ENCODE measurements around the gene CAMK1G. TPM values are rescaled to one million over a fixed set of nuclear protein-coding genes. Genes with fewer than 3 reads are reported as not detected.
A peak's percentile ranks its signal among the peaks of the same experiment; 100 is the strongest.

Gene CAMK1G
- polyA plus RNA-seq, 1 of the 3 experiments (the other 2 are of a cell fraction) = 15.1 TPM

DNA sequence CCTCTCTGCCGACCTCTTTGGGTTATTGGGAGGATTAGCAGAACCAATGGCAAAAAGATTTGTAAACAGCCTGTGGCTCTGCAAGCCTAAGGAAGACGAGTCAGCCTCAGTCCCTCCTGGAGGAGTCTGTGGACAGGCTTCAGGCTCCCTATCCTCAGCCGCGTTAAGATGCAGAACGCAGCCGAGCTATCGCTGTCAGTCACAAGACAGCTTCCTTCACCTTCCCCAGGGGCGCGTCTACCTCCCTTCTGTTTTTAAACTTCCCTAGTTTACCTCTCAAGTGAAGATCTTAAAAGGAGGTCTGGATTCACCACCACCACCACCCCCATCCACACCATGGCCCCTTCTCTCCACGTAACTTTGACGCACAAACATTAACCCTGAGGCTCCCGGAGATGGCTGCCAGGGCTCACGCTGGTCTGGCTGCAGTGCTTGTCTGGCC is 738 bp downstream of the CAMK1G start:
- H3F3A ChIP-seq (replicated peaks; ENCODE audit: insufficient read depth) = peaks cover 24% of the 10 kb centered on the region
- no peaks in the 10 kb centered on the region for H3K36me3 ChIP-seq (replicated peaks in 1 of 2; ENCODE audit: control insufficient read depth in 1 of 2, insufficient read depth in 2 of 2, low read length in 1 of 2)
- CTCF ChIA-PET = interaction anchor here (0.6 to 14.3 kb wide), 11 partner anchors 12 to 336 kb away, joined by 3 to 139 read pairs (median 4); no protein-coding TSS in a partner anchor
- peak overlapping the region; percentile 87 for H3K4me2 ChIP-seq
- no peak overlapping the region for H2AFZ ChIP-seq (ENCODE audit: low read depth)
- no peak for TF ChIP-seq EP300 (IDR thresholded peaks at IDR 0.05; ENCODE audit: borderline replicate concordance in 1 of 2, low read depth in 1 of 2, low read length in 1 of 2)
- no peak for TF ChIP-seq EZH2phosphoT487 (IDR thresholded peaks at IDR 0.05; ENCODE audit: borderline replicate concordance, low read depth)
- no peak for TF ChIP-seq SIN3A (IDR thresholded peaks at IDR 0.05; ENCODE audit: borderline replicate concordance, low read depth, low read length)
- TF ChIP-seq, protein P1, sequence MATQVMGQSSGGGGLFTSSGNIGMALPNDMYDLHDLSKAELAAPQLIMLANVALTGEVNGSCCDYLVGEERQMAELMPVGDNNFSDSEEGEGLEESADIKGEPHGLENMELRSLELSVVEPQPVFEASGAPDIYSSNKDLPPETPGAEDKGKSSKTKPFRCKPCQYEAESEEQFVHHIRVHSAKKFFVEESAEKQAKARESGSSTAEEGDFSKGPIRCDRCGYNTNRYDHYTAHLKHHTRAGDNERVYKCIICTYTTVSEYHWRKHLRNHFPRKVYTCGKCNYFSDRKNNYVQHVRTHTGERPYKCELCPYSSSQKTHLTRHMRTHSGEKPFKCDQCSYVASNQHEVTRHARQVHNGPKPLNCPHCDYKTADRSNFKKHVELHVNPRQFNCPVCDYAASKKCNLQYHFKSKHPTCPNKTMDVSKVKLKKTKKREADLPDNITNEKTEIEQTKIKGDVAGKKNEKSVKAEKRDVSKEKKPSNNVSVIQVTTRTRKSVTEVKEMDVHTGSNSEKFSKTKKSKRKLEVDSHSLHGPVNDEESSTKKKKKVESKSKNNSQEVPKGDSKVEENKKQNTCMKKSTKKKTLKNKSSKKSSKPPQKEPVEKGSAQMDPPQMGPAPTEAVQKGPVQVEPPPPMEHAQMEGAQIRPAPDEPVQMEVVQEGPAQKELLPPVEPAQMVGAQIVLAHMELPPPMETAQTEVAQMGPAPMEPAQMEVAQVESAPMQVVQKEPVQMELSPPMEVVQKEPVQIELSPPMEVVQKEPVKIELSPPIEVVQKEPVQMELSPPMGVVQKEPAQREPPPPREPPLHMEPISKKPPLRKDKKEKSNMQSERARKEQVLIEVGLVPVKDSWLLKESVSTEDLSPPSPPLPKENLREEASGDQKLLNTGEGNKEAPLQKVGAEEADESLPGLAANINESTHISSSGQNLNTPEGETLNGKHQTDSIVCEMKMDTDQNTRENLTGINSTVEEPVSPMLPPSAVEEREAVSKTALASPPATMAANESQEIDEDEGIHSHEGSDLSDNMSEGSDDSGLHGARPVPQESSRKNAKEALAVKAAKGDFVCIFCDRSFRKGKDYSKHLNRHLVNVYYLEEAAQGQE (IDR thresholded peaks at IDR 0.05; ENCODE audit: low read depth, low read length) = no peak
- TF ChIP-seq RAD21 (IDR thresholded peaks at IDR 0.05; ENCODE audit: low read length) = no peak
- TF ChIP-seq, protein P2, sequence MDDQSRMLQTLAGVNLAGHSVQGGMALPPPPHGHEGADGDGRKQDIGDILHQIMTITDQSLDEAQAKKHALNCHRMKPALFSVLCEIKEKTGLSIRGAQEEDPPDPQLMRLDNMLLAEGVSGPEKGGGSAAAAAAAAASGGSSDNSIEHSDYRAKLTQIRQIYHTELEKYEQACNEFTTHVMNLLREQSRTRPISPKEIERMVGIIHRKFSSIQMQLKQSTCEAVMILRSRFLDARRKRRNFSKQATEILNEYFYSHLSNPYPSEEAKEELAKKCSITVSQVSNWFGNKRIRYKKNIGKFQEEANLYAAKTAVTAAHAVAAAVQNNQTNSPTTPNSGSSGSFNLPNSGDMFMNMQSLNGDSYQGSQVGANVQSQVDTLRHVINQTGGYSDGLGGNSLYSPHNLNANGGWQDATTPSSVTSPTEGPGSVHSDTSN (IDR thresholded peaks at IDR 0.05) = no peak
- TF ChIP-seq ELF1 (IDR thresholded peaks at IDR 0.05) = no peak
- TF ChIP-seq TEAD4 (IDR thresholded peaks at IDR 0.05; ENCODE audit: borderline replicate concordance, insufficient read depth) = no peak
- no peak for TF ChIP-seq GATA2 (CRISPR knock-in tag; IDR thresholded peaks at IDR 0.05)
- TF ChIP-seq JUND (IDR thresholded peaks at IDR 0.05) = no peak
- H3K27ac ChIP-seq (ENCODE audit: low read depth in 2 of 2, low read length in 1 of 2) = peak overlapping the region in 1 of 2 experiments; percentile 89; a peak in 1 of 4 replicates
- H3K9me2 ChIP-seq = no peaks in the 10 kb centered on the region
- H3K4me1 ChIP-seq (ENCODE audit: control insufficient read depth in 1 of 2, insufficient read depth in 2 of 2, low read depth in 1 of 2, low read length in 1 of 2) = peaks cover 18 to 40% of the 10 kb centered on the region in 2 experiments
- peaks cover 36% of the 10 kb centered on the region for H3K79me2 ChIP-seq (ENCODE audit: insufficient read depth)
- POLR2A ChIA-PET = no interaction called here
- H3K9ac ChIP-seq = peak overlapping the region; percentile 71
- peak overlapping the region; percentile 45 to 80 for H3K4me3 ChIP-seq (ENCODE audit: low read depth in 2 of 2, low read length in 1 of 2)
- no peaks in the 10 kb centered on the region for H3K27me3 ChIP-seq (ENCODE audit: insufficient read depth)
- H4K20me1 ChIP-seq (ENCODE audit: insufficient read depth) = no peaks in the 10 kb centered on the region
- H3K9me3 ChIP-seq = no peaks in the 10 kb centered on the region
- WGBS (ENCODE audit: low lambda C conversion rate) = 75% methylated on average over 13 of the region's 13 CpGs
- no peak for DNase-seq

DNA sequence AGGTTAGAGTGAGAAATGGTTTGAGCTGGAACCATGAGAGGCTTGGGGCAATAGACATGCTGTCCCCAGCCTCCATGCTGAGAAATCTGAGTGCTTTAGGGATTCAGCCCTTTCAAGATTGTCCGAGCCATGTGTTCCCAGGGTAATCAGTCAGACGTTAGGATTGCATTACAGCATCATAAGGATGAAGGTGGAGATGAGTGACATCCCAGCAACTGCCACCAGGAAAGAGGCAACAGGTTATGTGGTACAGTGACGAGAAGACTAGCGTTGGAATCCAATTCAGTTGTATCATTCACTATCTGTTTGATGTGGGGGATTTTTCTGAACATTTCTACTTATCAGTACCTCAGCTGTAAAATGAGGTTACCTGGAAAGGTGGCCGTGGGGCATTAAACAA is 1.7 kb downstream of the CAMK1G start:
- 61% methylated on average over 5 of the region's 5 CpGs for WGBS (ENCODE audit: low lambda C conversion rate)
- no peak overlapping the region for H2AFZ ChIP-seq (ENCODE audit: low read depth)
- H3K9ac ChIP-seq = peak overlapping the region; percentile 46; the same call in 1 of the 2 replicates
- H3K4me2 ChIP-seq = peak overlapping the region; percentile 87
- H3K4me1 ChIP-seq (ENCODE audit: control insufficient read depth in 1 of 2, insufficient read depth in 2 of 2, low read depth in 1 of 2, low read length in 1 of 2) = peaks cover 18 to 49% of the 10 kb centered on the region in 2 experiments
- H3K27me3 ChIP-seq (ENCODE audit: insufficient read depth) = no peaks in the 10 kb centered on the region
- no peak for DNase-seq
- no peaks in the 10 kb centered on the region for H3K9me2 ChIP-seq
- no peaks in the 10 kb centered on the region for H4K20me1 ChIP-seq (ENCODE audit: insufficient read depth)
- peak overlapping the region; percentile 31 to 80 for H3K4me3 ChIP-seq (ENCODE audit: low read depth in 2 of 2, low read length in 1 of 2)
- peaks cover 36% of the 10 kb centered on the region for H3K79me2 ChIP-seq (ENCODE audit: insufficient read depth)
- H3K36me3 ChIP-seq (replicated peaks in 1 of 2; ENCODE audit: control insufficient read depth in 1 of 2, insufficient read depth in 2 of 2, low read length in 1 of 2) = no peaks in the 10 kb centered on the region
- ChIA-PET POLR2A (no interaction called here), CTCF (interaction anchor here (0.8 to 14.3 kb wide), 12 partner anchors 9 to 336 kb away, joined by 3 to 139 read pairs (median 4); partner anchors contain the start of gene G0S2)
- peaks cover 24% of the 10 kb centered on the region for H3F3A ChIP-seq (replicated peaks; ENCODE audit: insufficient read depth)
- no peaks in the 10 kb centered on the region for H3K9me3 ChIP-seq
- peak overlapping the region in 1 of 2 experiments; percentile 89; a peak in 2 of 4 replicates for H3K27ac ChIP-seq (ENCODE audit: low read depth in 2 of 2, low read length in 1 of 2)
- TF ChIP-seq SIN3A (IDR thresholded peaks at IDR 0.05; ENCODE audit: borderline replicate concordance, low read depth, low read length) = no peak
- TF ChIP-seq TEAD4 (IDR thresholded peaks at IDR 0.05; ENCODE audit: borderline replicate concordance, insufficient read depth) = no peak
- TF ChIP-seq RXRA (IDR thresholded peaks at IDR 0.05; ENCODE audit: borderline replicate concordance, low read depth) = no peak
- no peak for TF ChIP-seq FOXM1 (IDR thresholded peaks at IDR 0.05; ENCODE audit: low read depth)
- TF ChIP-seq, protein P3, sequence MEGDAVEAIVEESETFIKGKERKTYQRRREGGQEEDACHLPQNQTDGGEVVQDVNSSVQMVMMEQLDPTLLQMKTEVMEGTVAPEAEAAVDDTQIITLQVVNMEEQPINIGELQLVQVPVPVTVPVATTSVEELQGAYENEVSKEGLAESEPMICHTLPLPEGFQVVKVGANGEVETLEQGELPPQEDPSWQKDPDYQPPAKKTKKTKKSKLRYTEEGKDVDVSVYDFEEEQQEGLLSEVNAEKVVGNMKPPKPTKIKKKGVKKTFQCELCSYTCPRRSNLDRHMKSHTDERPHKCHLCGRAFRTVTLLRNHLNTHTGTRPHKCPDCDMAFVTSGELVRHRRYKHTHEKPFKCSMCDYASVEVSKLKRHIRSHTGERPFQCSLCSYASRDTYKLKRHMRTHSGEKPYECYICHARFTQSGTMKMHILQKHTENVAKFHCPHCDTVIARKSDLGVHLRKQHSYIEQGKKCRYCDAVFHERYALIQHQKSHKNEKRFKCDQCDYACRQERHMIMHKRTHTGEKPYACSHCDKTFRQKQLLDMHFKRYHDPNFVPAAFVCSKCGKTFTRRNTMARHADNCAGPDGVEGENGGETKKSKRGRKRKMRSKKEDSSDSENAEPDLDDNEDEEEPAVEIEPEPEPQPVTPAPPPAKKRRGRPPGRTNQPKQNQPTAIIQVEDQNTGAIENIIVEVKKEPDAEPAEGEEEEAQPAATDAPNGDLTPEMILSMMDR (IDR thresholded peaks at IDR 0.05) = no peak
- TF ChIP-seq NRF1 (IDR thresholded peaks at IDR 0.05; ENCODE audit: low read depth, low read length) = no peak
- no peak for TF ChIP-seq JUND (IDR thresholded peaks at IDR 0.05)
- TF ChIP-seq CHD2 (IDR thresholded peaks at IDR 0.05; ENCODE audit: low read length, partially characterized antibody) = no peak
- TF ChIP-seq TCF12 (IDR thresholded peaks at IDR 0.05) = no peak
- TF ChIP-seq ELF1 (IDR thresholded peaks at IDR 0.05) = no peak
- TF ChIP-seq FOSL2 (IDR thresholded peaks at IDR 0.05; ENCODE audit: borderline replicate concordance, low read depth) = no peak
- TF ChIP-seq, protein P1 (IDR thresholded peaks at IDR 0.05; ENCODE audit: low read depth, low read length) = no peak

Data from SK-N-SH (cell line).